HL-60/S4 (cell line): ENCODE measurements around the gene WASL.
"Not testable (repeated sequence)": the region's sequence is repeated elsewhere in the genome, so short reads cannot be mapped to it uniquely, and the experiment has no call there.

ENCODE experiments used
- in situ Hi-C: fragments of 300-500 bp; cut with MboI; formaldehyde crosslinking; loops from 2 replicates; pipeline ENCODE4 v1.14.3; 2022; ENCODE audit warnings: low sequenced_read_pairs

The WASL gene

DNA sequence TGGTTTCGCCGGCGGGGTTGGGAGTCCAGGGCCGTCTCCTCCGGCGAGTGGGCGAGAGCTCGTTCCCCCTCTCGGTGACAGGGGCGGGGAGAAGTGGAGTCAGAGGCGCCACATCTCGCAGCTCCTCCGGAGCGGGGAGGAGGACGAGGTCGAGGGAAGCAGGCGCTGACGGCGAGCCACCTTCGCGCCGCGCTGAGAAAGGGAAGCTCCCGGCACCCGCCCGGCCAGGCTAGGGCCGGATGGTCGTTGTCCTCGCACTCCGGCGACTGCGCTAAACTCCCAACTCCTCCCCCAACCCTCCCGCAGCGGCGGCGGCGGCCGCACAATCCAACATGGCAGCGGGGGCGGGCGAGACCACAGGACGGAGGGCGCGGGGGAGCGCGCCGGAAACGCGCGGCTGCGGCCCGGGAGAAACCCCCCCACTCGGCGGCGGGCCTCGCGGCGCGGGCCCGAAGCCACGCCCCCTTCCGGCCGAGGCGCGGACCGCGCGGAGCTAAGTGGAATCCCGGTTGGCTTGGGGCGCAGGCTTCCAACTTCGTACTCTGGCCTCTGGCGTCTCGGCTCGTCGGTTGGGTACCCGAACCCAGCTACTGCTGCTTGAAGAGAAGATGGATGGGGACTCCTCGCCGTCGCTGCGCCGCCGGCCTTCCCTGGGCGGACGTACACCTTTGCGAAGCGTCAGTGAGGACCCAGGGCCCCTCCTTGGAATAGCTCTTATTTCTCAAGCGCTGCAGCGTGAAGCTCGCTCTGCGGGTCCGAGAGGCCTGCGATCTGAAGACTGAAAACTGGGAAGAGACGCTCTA lies at the start of gene WASL:
Gene WASL (minus strand): TSS at position 270 of the 803 bp plus-strand sequence. CDS start 269 bp downstream, at position 1.
- in situ Hi-C loops, result no loop called here

DNA sequence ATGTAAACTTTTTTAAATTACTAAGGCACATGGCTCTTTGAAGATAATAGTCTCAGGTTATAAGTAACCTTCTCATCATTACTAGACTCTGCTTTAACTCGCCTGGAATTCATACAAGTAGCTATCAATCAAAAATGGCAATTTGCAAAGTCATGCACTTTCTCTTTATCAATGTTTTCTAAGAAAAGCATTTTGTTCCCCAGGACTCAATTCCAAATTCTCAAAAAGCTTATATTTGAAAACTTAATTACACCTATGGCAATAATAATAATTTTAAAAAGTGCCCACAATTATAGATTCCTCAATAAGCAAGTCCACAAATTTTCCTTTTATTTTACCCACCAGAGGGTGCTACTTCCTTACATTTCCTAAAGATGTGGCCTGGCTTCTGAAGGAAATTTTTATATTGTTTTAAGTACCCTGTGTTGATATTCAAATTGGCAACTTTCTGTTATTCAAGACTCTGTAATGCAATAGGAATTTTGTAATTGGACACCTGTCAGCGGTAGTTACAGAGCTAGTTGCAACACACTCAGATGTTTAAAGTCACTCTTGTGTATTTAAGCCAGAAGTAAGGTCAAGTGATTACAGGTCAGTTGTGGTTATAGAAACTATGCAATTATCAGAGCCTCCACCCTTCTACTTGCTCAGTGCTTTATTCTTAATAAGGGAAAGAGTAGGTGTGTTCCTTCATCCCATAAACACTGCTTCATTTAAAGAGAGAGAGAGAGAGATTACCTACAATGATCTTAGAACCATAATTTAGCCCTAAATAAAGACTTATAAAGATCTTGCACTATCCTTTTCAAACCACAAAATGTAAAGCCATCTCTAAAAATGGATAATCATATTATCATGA lies 49.1 kb upstream of the WASL start:
- in situ Hi-C loops, result no loop called here

DNA sequence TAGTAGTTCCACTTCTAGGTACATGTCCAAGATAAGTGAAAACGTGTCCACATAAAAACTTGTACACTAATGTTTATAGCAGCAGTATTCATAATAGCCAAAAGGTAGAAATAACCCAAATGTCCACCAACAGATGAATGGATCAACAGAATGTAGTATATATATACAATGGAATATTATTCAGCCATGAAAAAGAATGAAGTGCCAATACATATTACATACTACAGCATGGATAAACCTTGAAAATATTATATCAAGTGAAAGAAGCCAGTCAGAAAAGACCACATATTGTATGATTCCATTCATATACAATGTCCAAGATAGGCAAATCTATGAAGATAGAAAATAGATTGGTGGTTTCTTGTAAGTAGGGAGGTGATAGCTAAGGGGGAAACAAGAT lies 47.8 kb upstream of the WASL start:
- in situ Hi-C loops, result no loop called here

DNA sequence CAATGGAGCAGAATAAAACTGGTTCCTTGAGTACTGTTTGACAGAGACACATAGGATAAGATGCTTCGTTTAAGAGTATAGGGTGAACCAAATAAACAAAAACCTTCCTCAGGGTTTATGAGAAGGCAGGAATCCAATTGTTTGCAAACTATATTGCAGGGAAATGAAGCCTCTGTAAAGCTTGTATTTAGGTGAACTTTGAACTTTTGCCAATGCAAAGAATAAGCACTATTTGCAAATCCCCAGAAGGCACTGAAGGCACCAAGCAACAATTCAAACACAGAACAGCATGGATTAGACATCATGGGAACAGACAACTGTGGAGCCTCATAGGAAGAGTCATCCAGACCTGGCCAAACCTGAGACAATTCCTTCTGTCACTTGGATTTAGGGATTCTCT lies 47.1 kb upstream of the WASL start:
- in situ Hi-C loops, result no loop called here

DNA sequence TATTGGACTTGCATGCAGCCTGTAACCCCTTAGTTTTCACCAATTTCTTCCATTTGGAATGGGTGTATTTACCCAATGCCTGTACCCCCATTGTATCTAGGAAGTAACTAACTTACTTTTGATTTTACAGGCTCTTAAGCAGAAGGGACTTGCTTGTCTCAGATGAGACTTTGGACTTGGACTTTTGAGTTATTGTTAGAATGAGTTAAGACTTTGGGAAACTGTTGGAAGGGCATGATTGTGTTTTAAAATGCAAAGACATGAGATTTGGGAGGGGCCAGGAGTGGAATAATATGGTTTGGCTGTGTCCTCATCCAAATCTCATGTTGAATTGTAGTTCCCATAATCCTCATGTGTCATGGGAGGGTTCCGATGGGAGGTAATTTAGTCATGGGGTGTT lies 46.3 kb upstream of the WASL start:
- in situ Hi-C loops, result not testable (repeated sequence)

DNA sequence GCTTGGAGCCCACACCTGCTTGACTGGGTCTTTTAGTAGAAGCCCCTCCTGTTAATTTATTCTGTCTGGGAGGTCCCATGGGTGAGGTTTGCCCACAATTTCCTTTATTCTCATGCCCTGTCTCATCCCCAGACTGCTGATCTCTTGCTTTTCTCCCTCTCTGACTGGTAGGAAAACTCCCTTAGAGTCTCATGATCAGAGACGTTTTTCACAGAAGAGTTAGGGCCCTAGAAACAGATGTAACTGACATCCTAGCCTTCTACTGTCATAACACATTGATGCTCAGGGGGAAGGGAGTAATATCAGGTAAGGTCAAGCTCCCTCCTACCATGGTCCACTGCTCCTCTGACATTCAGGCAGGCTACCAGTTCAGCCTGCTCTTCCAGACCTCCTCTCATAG lies 43.7 kb upstream of the WASL start:
- in situ Hi-C loops, result no loop called here

DNA sequence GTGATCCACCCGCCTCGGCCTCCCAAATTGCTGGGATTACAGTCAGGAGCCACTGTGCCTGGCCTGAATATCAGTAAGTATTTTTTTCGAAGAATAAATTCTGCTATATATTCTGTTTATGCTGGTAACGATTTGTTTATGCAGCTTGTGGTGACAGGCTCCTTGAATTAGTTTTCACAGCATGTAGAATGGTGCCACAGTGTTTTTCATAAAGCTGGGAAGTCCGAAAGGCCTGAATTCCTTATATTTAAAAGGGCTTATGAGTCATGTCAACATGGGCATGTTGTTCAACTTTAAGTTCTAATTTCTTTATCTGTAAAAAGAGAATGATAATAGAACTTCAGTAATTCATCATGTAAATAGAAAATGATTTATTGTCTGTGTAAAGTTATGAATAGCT lies 42.2 kb upstream of the WASL start:
- in situ Hi-C loops, result no loop called here

DNA sequence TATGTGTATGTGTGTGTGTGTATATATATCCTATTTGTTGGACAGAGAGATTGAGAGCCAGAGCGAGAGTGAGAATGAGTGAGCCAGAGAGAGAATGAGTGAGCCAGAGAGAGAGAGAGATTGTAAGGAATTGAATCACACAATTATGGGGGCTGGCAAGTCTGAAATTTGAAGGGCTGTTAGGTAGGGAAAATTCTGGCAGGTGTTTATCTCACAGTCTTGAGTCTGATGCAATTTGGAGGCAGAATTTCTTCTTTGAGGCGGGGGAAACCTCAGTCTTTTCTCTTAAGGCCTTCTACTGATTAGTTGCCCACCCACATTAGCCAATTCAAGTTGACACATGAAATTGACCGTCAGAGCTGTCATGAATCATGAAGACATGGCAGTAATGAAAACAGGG lies 41.0 kb upstream of the WASL start:
- in situ Hi-C loops, result no loop called here

DNA sequence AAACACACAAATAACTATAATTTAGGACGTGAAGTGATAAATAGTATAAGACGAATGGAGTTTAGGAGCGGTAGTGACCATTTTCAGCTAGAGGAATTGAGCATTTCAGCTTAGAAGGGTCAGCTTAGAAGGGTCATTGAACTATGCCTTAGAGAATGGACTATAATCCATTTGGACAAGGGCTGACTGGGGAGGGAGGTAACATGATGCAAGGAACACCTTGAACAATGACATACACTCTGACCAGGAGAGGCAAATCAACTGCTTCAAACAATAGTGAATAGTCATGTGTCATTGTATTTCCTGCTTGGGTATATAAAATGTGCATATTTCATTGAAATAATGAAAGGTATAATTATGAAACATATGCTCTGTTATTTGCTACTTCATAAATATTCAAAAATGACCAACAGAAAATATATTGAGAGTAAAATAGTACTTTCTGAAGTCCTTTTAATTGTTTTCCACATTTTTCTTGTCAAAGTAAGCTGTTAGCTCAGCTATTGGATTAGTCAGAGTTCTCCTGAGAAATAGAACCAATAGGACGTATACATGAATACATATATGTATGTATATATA lies 40.5 kb upstream of the WASL start:
- in situ Hi-C loops, result no loop called here

DNA sequence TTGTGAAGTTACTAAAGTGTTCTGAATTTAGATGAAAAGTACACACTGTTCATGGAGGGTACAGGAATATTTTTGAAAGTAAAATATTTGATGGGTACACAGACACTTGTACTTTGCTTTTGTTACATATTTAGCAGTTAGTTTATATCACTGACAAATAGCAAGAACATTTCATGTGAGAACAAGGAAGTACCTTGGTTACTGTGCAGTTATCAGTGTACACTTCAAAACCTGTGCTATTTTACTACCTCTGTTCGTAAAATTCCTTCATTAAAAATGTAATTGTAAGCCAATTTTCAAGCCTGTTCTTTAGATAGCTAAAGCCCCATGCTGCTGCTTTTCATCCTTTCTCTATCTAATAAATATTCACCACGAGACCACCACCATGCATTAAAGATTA lies 39.8 kb upstream of the WASL start:
- in situ Hi-C loops, result no loop called here

DNA sequence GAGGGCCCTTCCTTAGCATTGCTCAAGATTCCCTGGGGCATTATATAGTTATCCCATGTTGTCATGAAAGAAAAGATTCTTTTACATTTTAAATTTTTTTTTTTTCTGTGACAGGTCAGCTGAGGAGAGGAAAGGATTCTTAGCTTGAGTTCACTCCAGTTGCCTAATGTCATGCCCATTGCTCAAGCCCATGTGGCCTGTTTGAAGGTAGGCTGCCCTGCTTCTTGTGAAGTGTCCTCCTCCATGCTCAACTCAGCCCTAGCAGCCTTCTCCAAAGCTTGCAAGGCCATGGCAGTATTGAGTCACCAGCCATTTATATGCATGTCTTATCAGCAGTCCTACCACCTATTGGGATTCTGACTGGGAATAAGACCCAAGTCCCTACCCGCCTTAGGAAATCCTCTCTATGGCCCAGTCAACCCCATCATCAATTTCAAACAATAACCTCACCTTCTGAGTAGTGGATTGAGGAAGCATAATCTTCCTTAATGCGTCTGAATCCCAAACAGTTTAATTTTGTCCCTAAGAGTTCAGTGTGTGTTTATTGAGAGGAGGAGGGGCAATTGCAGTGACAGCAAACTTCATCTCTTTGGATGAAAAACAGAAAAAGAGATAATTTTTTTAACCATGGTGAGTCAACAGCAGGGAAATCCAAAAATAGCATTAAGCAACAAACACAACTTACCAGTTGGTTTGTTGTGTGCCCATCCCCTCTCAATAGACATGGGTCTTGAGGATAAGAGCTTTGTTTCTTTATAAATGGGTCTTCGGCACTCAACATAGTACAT lies 38.6 kb upstream of the WASL start:
- in situ Hi-C loops, result no loop called here

DNA sequence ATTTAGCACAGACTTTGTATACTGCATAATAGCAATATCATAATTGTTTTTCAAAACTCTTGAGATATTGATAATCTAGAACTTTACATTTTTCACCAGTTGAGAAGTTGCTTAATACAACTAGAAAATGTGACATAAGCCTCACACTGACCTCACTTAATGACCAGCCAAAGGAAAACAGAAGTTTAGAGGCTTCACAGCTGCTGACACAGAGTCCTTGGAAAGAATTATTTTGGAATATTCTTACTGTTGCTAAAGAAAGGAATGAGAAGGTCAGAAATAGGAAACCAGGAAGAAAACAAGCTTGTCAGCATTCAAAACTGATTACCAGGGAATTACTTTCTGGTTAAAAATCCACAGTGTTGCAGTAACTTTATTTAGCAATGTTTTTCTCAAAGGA lies 35.5 kb upstream of the WASL start:
- in situ Hi-C loops, result no loop called here

DNA sequence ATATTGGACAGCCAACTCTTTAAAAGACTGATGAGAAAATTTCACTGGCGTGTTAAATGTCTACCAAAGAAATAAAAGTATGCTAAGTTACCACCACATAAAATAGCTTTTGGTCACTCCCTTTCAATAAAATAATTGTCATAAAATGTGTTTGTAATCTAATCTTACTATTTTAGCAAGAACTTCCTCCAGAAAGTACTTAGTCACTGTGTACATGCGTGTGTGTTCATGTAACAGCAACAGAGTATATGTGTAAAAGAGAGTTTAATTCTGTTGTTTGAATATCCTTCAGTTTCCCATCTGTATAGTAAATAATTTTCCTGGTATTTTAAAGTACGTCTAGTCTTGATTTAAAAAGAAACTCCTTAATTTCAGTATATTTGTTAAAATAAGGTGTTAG lies 35.0 kb upstream of the WASL start:
- in situ Hi-C loops, result no loop called here

DNA sequence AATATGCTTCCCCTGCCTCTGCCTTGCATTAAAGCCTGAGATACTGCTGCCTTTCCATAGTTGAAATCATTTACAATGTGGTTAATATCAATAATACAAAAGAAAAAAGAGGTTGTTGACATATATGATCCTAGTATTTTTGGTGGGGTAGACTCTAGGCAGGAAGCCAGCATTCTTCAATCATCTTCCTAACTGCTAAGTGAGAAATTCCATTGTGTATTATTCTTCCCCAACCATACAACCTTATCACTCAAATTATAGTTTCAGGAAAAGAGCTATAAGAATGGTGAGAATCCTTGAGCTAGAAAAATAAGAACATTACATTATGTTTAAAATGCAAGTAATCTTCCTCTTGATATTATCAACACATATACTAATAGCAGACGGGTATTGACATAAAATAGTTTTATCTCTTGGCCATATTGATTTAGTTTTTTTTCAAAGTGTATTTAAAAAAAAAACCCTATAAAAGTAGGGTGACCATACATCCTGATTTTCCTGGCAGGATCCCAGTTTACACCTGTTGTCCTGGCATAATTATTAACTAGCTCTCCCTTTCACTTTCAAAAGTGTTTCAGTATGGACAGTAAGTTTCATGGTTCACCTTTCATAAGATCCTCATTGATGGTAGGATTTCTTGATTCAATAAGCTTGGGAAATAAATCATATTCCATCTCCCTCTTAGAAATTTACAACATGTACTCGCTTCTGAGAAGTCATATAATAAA lies 33.4 kb upstream of the WASL start:
- in situ Hi-C loops, result no loop called here

DNA sequence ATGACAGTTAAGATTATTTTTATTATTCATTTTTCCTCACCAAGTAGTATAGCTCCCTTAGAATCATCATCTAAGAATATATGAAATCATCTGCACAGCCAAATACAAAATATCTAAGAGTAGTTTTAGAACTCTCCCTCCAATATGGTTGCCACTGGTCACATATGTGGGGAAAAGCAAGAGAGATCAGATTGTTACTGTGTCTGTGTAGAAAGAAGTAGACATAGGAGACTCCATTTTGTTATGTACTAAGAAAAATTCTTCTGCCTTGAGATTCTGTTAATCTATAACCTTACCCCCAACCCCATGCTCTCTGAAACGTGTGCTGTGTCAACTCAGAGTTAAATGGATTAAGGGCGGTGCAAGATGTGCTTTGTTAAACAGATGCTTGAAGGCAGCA lies 31.7 kb upstream of the WASL start:
- in situ Hi-C loops, result not testable (repeated sequence)

DNA sequence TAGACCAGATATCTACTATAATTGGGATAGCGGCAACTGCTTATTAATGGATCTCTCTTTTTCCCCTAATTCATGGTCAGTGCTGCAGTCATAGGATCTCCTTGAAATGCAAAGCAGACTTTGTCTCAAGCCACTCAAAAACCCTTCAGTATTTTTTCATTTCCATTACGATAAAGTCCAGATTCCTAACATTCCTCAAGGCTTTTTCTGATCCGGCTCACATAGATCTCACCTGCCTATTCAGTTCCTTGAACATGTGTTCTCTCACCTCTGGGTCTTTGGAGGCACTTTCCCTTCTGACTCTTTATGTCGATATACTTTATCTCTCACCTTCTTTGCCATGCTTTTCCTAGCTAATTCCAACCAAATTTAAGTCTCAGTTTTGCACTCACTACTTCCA lies 25.7 kb upstream of the WASL start:
- in situ Hi-C loops, result no loop called here

DNA sequence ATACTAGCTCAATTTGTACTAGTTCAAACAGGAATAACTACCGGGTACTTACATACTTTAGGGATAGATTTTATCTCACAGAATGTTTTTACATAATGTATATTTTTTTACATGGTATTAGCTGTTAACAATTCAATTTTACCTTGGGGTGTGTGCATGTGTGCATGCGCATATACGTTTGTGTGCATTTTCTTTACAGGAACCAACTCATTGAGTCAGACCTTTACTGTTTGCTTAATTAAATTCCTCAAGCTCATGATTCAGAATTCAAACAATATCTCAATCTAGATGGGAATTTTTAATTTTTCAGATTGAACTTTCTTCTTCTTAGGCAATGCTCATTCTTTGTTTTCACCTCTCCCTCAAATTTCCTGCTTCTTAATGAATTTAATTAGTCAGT lies 24.7 kb upstream of the WASL start:
- in situ Hi-C loops, result no loop called here

DNA sequence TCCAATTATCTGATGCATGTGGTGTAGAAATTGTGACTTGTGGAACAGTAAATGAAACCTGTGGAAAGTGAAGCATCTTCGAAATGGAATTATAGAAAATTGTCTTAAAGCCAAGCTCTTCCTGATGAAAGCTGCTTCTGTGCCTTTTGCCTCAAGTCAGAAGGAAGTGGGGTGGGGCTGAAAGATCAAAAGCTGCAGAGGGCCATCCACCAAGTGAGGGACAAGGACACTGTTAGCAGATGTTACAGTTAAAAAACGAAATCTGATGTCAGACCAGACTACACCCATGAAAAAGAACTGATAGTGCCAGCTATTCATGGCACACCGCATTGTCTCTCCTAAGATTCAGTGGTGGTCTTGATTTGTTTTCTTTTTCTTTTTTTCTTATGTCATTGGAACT lies 23.8 kb upstream of the WASL start:
- in situ Hi-C loops, result no loop called here

DNA sequence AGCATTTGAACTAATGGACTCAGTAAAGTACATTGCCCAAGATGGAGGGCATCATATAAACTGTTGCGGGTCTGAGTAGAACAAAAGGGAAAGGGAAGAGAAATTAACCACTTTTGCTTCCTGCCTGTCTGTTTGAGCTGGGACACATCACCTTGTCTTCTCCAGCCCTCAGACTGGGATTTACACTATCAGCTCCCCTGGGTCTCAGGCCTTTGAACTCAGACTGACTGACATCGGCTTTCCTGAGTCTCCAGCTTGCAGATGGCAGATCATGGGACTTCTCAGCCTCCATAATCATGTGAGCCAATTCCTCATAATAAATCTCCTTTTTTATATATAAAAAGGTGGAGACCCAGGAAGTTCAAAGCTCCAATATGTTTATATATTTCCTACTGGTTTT lies 23.0 kb upstream of the WASL start:
- in situ Hi-C loops, result no loop called here

DNA sequence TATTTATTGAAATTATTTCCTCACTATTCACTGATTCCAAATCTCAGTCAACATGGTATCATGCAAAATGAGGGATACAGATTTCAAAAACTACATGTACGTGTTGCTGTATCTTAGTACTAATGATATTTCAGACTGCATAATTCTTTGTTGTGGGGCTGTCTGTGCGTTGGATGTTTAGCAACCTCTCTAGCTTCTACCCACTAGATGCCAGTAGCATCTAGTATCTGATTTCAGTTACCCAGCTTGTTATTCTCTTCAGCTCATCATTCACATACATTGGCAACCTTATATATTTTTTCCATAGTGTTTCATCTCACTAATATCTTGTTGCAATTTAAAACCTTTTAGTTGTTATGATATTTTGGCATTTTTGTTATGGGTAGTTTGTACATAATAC lies 22.5 kb upstream of the WASL start:
- in situ Hi-C loops, result no loop called here
